GM20000 (cell line): ENCODE results near the gene DCAKD.
A peak's percentile ranks its signal among the peaks of the same experiment; 100 is the strongest.

Source experiments
- DNase-seq: peaks from one replicate; pipeline ENCODE4 v3.0.0; 2012; ENCODE audit warnings: low spot score
- CTCF ChIP-seq: IDR thresholded peaks from 2 replicates; pipeline ENCODE4 v1.5.1; 2012; ENCODE audit warnings: mild to moderate bottlenecking, control low read depth; ENCODE audit errors: extremely low read depth, missing control alignments

Gene DCAKD

DNA sequence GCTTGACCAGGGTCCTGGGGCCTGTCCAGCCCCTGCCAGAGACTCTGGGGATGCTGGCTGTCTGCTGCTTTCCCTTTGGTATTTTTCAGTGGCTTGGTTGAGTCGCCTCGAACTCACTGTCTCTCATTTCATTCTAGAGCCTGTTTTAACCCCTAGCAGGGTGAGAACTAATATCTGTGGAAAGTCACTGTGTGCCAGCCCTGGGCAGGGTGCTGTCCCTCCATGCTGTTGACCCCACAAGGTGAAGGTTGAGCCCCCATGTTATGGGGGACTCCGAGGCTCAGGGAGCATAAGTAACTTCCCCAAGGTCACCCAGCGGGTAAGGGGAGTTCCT, 33.0 kb downstream of the DCAKD start:
- TF ChIP-seq CTCF, result no peak
- DNase-seq, result no peak

GRCh38 chr17:45016823-45017222, 34.6 kb downstream of the DCAKD start:
- no peak for DNase-seq
- TF ChIP-seq CTCF, result peak; percentile 13

DNA sequence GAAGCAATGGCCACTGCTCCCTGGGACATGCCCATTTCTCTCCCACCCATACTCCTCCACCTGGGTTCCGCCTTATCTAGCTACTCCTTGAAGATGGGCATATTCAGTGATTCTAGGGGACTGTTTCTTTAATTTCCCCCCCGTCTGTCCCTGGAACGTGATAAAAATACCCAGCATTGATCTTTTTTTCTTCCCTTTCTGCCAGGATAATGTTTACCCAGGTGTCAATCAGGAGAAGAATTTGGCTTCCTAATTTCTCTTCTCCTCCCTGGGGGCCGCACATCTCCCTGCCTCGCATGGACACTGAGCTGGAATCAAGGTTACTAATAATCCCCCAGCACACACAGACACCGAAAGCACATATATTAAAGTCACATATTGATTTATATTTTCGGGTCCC, 35.2 kb downstream of the DCAKD start:
- no peak for TF ChIP-seq CTCF
- no peak for DNase-seq

DNA sequence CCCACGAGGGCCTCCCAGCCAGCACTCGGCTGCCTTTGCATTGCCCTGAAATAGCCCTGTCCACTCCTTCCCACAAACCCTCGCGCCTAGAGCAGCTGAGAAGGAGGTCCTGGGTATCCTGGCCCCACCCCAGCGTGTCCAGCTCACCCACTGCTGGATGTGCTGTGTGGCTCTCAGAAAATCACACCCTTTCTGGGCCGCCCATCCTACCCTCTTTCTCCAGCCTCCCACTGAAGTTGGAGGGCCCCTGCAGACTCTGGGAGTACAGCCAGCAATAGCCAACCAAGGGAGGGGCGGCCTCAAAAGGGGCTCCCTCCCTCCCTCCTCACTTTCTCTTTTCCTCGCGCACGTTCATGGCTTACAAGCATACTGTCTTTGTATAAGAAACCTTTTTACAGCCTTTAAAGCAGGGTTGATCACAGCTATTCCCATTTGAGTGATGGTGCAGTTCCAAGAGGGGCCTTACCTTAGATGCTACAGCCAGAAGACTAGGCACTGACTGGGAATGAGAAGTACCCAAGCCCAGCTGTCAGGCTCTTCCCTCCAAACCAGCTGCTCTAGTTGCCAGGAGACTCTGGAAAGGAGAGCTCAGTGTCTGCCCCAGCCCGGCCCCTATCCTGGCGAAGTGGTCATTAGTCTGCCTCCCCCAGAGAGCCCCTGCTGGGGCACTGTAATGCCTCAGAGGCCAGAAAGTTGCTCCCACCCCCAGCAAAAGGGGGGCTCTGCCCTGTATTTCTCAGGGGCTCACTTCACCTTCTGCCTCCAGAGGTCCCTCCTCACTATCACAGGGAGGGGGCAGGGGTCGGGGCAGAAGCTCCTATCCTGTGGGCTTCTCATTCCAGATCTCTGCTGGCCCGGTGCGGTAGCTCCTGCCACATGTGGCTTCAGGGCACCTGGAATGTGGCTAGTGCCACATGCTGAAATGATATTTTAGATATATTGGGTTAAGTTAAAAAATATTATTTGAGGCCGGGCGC, 38.1 kb downstream of the DCAKD start:
- DNase-seq, result no peak
- TF ChIP-seq CTCF, result no peak

DNA sequence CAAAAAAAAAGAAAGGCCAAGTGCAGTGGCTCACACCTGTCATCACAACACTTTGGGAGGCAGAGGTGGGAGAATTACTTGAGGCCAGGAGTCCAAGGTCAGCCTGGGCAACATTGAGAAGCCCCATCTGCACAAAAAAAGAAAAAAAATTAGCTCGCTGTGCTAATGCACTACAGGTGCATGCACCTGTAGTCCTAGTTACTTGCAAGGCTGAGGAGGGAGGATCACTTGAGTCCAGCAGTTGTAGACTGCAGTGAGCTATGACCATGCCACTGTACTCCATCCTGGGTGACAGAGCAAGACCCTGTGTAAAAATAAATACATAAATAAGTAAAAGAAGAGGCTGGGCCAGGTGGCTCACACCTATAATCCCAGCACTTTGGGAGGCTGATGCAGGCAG, 39.7 kb downstream of the DCAKD start:
- no peak for DNase-seq
- TF ChIP-seq CTCF, result no peak

GRCh38 chr17:45009676-45010467, 41.6 kb downstream of the DCAKD start:
- DNase-seq, result no peak
- no peak for TF ChIP-seq CTCF

GRCh38 chr17:45008216-45008615, 43.2 kb downstream of the DCAKD start:
- TF ChIP-seq CTCF, result no peak
- no peak for DNase-seq
